HepG2 (cell line): ENCODE measurements around the gene SAE1. TPM values are rescaled to one million over a fixed set of nuclear protein-coding genes. Genes with fewer than 3 reads are reported as not detected.

ENCODE experiments used
- CBX5 ChIP-seq: sonication (generic); formaldehyde crosslinking; IDR thresholded peaks from 2 replicates; pipeline ENCODE4 v1.4.0; 2020; ENCODE audit warnings: missing genetic modification reagents, borderline replicate concordance
- E2F2 ChIP-seq: sonication (generic); formaldehyde crosslinking; IDR thresholded peaks from 2 replicates; pipeline ENCODE4 v1.4.0; 2020; ENCODE audit warnings: missing genetic modification reagents, borderline replicate concordance
- HES4 ChIP-seq: sonication (generic); formaldehyde crosslinking; IDR thresholded peaks from 2 replicates; pipeline ENCODE4 v1.9.0; 2021; ENCODE audit warnings: mild to moderate bottlenecking, missing genetic modification reagents, borderline replicate concordance
- MBD4 ChIP-seq: IDR thresholded peaks from 2 replicates; pipeline ENCODE4 v1.6.1; 2012; ENCODE audit warnings: low read length, inconsistent platforms, borderline replicate concordance
- MEIS2 ChIP-seq: sonication (generic); formaldehyde crosslinking; IDR thresholded peaks from 2 replicates; pipeline ENCODE4 v1.9.0; 2021; ENCODE audit warnings: mild to moderate bottlenecking, missing genetic modification reagents
- NKX3-1 ChIP-seq: sonication (generic); formaldehyde crosslinking; IDR thresholded peaks from 2 replicates; pipeline ENCODE4 v1.5.0; 2020; ENCODE audit warnings: missing genetic modification reagents
- NR2F2 ChIP-seq: IDR thresholded peaks from 2 replicates; pipeline ENCODE4 v1.6.1; 2012; ENCODE audit warnings: low read depth, inconsistent platforms, borderline replicate concordance
- PRDM15 ChIP-seq: sonication (generic); formaldehyde crosslinking; IDR thresholded peaks from 2 replicates; pipeline ENCODE4 v1.4.0; 2020; ENCODE audit warnings: missing genetic modification reagents
- SRY ChIP-seq: sonication (generic); formaldehyde crosslinking; IDR thresholded peaks from 2 replicates; pipeline ENCODE4 v1.8.0; 2022; ENCODE audit warnings: mild to moderate bottlenecking, missing genetic modification reagents
- TBL1XR1 ChIP-seq: fragments of 150-350 bp; IDR thresholded peaks from 2 replicates; pipeline ENCODE4 v1.6.1; 2014; ENCODE audit warnings: borderline replicate concordance, low read length; ENCODE audit not compliant: partially characterized antibody
- ZFY ChIP-seq: sonication (generic); formaldehyde crosslinking; IDR thresholded peaks from 2 replicates; pipeline ENCODE4 v1.4.0; 2020; ENCODE audit warnings: missing genetic modification reagents
- ZMAT5 ChIP-seq: sonication (generic); formaldehyde crosslinking; IDR thresholded peaks from 2 replicates; pipeline ENCODE4 v1.5.0; 2020; ENCODE audit warnings: mild to moderate bottlenecking, low read depth, missing genetic modification reagents, borderline replicate concordance
- ZNF121 ChIP-seq: sonication (generic); formaldehyde crosslinking; IDR thresholded peaks from 2 replicates; pipeline ENCODE4 v1.5.0; 2020; ENCODE audit warnings: mild to moderate bottlenecking, missing genetic modification reagents
- ZNF687 ChIP-seq: sonication (generic); formaldehyde crosslinking; IDR thresholded peaks from 2 replicates; pipeline ENCODE4 v1.5.1; 2020; ENCODE audit warnings: mild to moderate bottlenecking, missing genetic modification reagents, moderate library complexity
- ZNF709 ChIP-seq: sonication (generic); formaldehyde crosslinking; IDR thresholded peaks from 2 replicates; pipeline ENCODE4 v1.5.0; 2020; ENCODE audit warnings: mild to moderate bottlenecking, missing genetic modification reagents
- ZUFSP ChIP-seq: sonication (generic); formaldehyde crosslinking; IDR thresholded peaks from 2 replicates; pipeline ENCODE4 v1.9.0; 2021; ENCODE audit warnings: missing genetic modification reagents, mild to moderate bottlenecking, borderline replicate concordance
- polyA plus RNA-seq, 8 experiments: library from polyadenylated mRNA; depleted of rRNA in 3 of 8; stranded (reverse) in 7 of 8; unstranded in 1 of 8; fragments of >200 nt; fragmentation: Illumina TruSeq in 4 of 8; extraction: Trizol in 4 of 8; gene quantifications; 2 replicates each; pipeline versions ENCODE4 v1.2.1 to v1.2.3, GENCODE V29; 2011 to 2016; ENCODE audit warnings: low read depth in 4 of 8, missing spikeins in 1 of 8, mixed read lengths in 1 of 8; ENCODE audit not compliant: insufficient read depth in 1 of 8
- total RNA-seq, 5 experiments: library from RNA; depleted of rRNA; stranded (reverse); fragments of >200 nt; fragmentation: Illumina TruSeq; extraction: Trizol; gene quantifications; 2 replicates each; pipeline ENCODE4 v1.2.3, GENCODE V29; 2016; ENCODE audit warnings: low read depth in 1 of 5

SAE1 gene
- total and polyA plus RNA-seq, 2 of the 13 experiments (the other 11 are each of a cell fraction or from before 2014, with no cell fraction given), result 87.6 to 197 TPM

GRCh38 chr19:47225746-47226425, 95.3 kb downstream of the SAE1 start (continued):
- TF ChIP-seq TBL1XR1 (peak; percentile 34), PRDM15 (CRISPR knock-in tag) (peak; percentile 62; the same call in 1 of the 2 replicates), MEIS2 (CRISPR knock-in tag) (peak; percentile 29), NR2F2 (no peak), ZFY (peak; percentile 92), CBX5 (0 out of 2 replicates have a peak, but pooled peaks have one; percentile 6), E2F2 (CRISPR knock-in tag) (0 out of 2 replicates have a peak, but pooled peaks have one; percentile 67), ZNF709 (CRISPR knock-in tag) (peak; percentile 77; the same call in 1 of the 2 replicates), ZNF121 (CRISPR knock-in tag) (no peak), ZNF687 (CRISPR knock-in tag) (peak; percentile 46; the same call in 1 of the 2 replicates), ZUFSP (CRISPR knock-in tag) (no peak), SRY (CRISPR knock-in tag) (peak; percentile 94; the same call in 1 of the 2 replicates), NKX3-1 (CRISPR knock-in tag) (0 out of 2 replicates have a peak, but pooled peaks have one; percentile 2), MBD4 (no peak), ZMAT5 (CRISPR knock-in tag) (no peak), HES4 (CRISPR knock-in tag) (peak; percentile 86)
